Ovary (tissue), 3 donors: Measurements from ENCODE around the gene IWS1.

ENCODE experiments used
- EP300 ChIP-seq: sonication (generic); formaldehyde crosslinking; IDR thresholded peaks from one replicate; pipeline ENCODE4 v1.6.1; 2017; ENCODE audit warnings: antibody characterized with exemption
- POLR2A ChIP-seq: fragments of 450-650 bp; IDR thresholded peaks from one replicate; pipeline ENCODE4 v1.6.1; 2017; ENCODE audit warnings: antibody characterized with exemption, mild to moderate bottlenecking, moderate library complexity
- TF ChIP-seq, protein P1 (sequence below), 3 donors: fragments of 450-650 bp in 2 of 3; fragments of 200-600 bp in 1 of 3; IDR thresholded peaks; one replicate each; pipeline versions ENCODE4 v1.5.1 to v1.8.0; 2016 to 2022; ENCODE audit warnings: antibody characterized with exemption in 3 of 3, mild to moderate bottlenecking in 1 of 3
- donor health status: DM: no; HTN: no; CAD: no.

DNA sequence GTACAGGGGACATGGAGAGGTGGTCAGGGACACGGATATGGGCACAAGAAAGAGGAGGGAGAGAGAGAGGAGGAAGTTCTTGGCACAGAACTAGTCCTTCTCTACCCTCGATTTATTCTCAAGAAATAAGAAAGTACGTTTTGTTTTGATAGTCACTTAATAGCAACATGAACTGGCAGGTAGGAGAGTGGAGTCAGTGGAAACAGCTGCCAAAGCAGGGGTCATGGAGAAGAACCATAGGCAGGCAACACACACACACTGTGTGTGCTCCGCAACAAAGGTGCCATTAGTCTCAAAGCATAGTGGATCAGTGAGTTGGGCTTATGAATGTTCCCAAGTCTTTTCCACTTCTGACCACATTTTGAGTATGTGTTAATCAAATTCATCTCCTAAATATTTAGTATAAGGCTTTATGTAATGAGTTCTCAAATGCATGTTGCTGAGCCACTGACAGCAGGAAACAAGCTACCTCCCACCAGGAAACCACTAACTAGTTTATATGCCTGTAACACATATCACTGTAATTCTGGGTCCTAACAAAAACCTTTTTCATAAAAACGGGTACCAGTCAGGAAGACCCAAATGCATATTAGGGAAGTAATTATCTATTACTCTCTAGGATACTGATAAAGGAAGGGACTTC lies 41.1 kb downstream of the IWS1 start:
- TF ChIP-seq, protein P1, sequence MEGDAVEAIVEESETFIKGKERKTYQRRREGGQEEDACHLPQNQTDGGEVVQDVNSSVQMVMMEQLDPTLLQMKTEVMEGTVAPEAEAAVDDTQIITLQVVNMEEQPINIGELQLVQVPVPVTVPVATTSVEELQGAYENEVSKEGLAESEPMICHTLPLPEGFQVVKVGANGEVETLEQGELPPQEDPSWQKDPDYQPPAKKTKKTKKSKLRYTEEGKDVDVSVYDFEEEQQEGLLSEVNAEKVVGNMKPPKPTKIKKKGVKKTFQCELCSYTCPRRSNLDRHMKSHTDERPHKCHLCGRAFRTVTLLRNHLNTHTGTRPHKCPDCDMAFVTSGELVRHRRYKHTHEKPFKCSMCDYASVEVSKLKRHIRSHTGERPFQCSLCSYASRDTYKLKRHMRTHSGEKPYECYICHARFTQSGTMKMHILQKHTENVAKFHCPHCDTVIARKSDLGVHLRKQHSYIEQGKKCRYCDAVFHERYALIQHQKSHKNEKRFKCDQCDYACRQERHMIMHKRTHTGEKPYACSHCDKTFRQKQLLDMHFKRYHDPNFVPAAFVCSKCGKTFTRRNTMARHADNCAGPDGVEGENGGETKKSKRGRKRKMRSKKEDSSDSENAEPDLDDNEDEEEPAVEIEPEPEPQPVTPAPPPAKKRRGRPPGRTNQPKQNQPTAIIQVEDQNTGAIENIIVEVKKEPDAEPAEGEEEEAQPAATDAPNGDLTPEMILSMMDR (IDR thresholded peaks at IDR 0.05) = no peak
- TF ChIP-seq POLR2A (no peak), EP300 (no peak)
